ENCODE results near the gene SHH. TPM values are rescaled to one million over a fixed set of nuclear protein-coding genes. Genes with fewer than 3 reads are reported as not detected.
A peak's percentile ranks its signal among the peaks of the same experiment; 100 is the strongest.

SHH gene
- total and polyA plus RNA-seq, 2 of the 13 experiments (the other 11 are each of a cell fraction or from before 2014, with no cell fraction given): 1.9 to 3.4 TPM

GRCh38 chr7:155809947-155810769 lies 2.1 kb downstream of the SHH start (continued):
- TF ChIP-seq, protein P1, sequence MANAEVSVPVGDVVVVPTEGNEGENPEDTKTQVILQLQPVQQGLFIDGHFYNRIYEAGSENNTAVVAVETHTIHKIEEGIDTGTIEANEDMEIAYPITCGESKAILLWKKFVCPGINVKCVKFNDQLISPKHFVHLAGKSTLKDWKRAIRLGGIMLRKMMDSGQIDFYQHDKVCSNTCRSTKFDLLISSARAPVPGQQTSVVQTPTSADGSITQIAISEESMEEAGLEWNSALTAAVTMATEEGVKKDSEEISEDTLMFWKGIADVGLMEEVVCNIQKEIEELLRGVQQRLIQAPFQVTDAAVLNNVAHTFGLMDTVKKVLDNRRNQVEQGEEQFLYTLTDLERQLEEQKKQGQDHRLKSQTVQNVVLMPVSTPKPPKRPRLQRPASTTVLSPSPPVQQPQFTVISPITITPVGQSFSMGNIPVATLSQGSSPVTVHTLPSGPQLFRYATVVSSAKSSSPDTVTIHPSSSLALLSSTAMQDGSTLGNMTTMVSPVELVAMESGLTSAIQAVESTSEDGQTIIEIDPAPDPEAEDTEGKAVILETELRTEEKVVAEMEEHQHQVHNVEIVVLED (CRISPR knock-in tag; IDR thresholded peaks at IDR 0.05; ENCODE audit: borderline replicate concordance): 0 out of 2 replicates have a peak, but pooled peaks have one; percentile 38
- TF ChIP-seq ZMAT3 (CRISPR knock-in tag; conservative IDR thresholded peaks at IDR 0.05) (peak; percentile 77; the same call in 1 of the 2 replicates), FOXO1 (CRISPR knock-in tag; IDR thresholded peaks at IDR 0.05) (0 out of 2 replicates have a peak, but pooled peaks have one; percentile 6), ZBTB7B (CRISPR knock-in tag; IDR thresholded peaks at IDR 0.05) (0 out of 2 replicates have a peak, but pooled peaks have one; percentile 42), GATA4 (IDR thresholded peaks at IDR 0.05; ENCODE audit: borderline replicate concordance, low read depth) (no peak), ZNF430 (CRISPR knock-in tag; IDR thresholded peaks at IDR 0.05) (no peak), FOXC1 (CRISPR knock-in tag; IDR thresholded peaks at IDR 0.05; ENCODE audit: borderline replicate concordance) (no peak), YEATS2 (CRISPR knock-in tag; IDR thresholded peaks at IDR 0.05; ENCODE audit: borderline replicate concordance) (0 out of 2 replicates have a peak, but pooled peaks have one; percentile 20), SRY (CRISPR knock-in tag; IDR thresholded peaks at IDR 0.05) (0 out of 2 replicates have a peak, but pooled peaks have one; percentile 10), HHEX (CRISPR knock-in tag; IDR thresholded peaks at IDR 0.05) (no peak), PRMT3 (CRISPR knock-in tag; IDR thresholded peaks at IDR 0.05; ENCODE audit: borderline replicate concordance, low read depth) (no peak), ZNF800 (CRISPR knock-in tag; IDR thresholded peaks at IDR 0.05) (peak; percentile 85), ZNF878 (CRISPR knock-in tag; IDR thresholded peaks at IDR 0.05) (no peak), NFYB (CRISPR knock-in tag; IDR thresholded peaks at IDR 0.05) (no peak), SIN3A (IDR thresholded peaks at IDR 0.05; ENCODE audit: borderline replicate concordance, low read depth, low read length) (no peak), TBX3 (IDR thresholded peaks at IDR 0.05; ENCODE audit: borderline replicate concordance) (no peak), MED1 (CRISPR knock-in tag; IDR thresholded peaks at IDR 0.05) (0 out of 2 replicates have a peak, but pooled peaks have one; percentile 17)
- TF ChIP-seq, protein P2, sequence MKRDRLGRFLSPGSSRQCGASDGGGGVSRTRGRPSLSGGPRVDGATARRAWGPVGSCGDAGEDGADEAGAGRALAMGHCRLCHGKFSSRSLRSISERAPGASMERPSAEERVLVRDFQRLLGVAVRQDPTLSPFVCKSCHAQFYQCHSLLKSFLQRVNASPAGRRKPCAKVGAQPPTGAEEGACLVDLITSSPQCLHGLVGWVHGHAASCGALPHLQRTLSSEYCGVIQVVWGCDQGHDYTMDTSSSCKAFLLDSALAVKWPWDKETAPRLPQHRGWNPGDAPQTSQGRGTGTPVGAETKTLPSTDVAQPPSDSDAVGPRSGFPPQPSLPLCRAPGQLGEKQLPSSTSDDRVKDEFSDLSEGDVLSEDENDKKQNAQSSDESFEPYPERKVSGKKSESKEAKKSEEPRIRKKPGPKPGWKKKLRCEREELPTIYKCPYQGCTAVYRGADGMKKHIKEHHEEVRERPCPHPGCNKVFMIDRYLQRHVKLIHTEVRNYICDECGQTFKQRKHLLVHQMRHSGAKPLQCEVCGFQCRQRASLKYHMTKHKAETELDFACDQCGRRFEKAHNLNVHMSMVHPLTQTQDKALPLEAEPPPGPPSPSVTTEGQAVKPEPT (CRISPR knock-in tag; IDR thresholded peaks at IDR 0.05; ENCODE audit: low read depth): peak; percentile 99
- TF ChIP-seq, protein P3, sequence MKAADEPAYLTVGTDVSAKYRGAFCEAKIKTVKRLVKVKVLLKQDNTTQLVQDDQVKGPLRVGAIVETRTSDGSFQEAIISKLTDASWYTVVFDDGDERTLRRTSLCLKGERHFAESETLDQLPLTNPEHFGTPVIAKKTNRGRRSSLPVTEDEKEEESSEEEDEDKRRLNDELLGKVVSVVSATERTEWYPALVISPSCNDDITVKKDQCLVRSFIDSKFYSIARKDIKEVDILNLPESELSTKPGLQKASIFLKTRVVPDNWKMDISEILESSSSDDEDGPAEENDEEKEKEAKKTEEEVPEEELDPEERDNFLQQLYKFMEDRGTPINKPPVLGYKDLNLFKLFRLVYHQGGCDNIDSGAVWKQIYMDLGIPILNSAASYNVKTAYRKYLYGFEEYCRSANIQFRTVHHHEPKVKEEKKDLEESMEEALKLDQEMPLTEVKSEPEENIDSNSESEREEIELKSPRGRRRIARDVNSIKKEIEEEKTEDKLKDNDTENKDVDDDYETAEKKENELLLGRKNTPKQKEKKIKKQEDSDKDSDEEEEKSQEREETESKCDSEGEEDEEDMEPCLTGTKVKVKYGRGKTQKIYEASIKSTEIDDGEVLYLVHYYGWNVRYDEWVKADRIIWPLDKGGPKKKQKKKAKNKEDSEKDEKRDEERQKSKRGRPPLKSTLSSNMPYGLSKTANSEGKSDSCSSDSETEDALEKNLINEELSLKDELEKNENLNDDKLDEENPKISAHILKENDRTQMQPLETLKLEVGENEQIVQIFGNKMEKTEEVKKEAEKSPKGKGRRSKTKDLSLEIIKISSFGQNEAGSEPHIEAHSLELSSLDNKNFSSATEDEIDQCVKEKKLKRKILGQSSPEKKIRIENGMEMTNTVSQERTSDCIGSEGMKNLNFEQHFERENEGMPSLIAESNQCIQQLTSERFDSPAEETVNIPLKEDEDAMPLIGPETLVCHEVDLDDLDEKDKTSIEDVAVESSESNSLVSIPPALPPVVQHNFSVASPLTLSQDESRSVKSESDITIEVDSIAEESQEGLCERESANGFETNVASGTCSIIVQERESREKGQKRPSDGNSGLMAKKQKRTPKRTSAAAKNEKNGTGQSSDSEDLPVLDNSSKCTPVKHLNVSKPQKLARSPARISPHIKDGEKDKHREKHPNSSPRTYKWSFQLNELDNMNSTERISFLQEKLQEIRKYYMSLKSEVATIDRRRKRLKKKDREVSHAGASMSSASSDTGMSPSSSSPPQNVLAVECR (CRISPR knock-in tag; IDR thresholded peaks at IDR 0.05; ENCODE audit: borderline replicate concordance): 0 out of 2 replicates have a peak, but pooled peaks have one; percentile 5

Data from HepG2 (cell line).